Right kidney (tissue), 1 donor: Measurements from ENCODE around the gene PPTC7.
"Not testable (repeated sequence)": the region's sequence is repeated elsewhere in the genome, so short reads cannot be mapped to it uniquely, and the experiment has no call there.

Experiments
- DNase-seq: peaks from one replicate; pipeline ENCODE4 v3.0.0-alpha.2; 2016

PPTC7 gene

GRCh38 chr12:110561471-110562201 lies 21.5 kb downstream of the PPTC7 start:
- no peak for DNase-seq

- no peak for DNase-seq
Observed at GRCh38 chr12:110560946-110561345, 22.2 kb downstream of the PPTC7 start.

GRCh38 chr12:110560048-110560447 lies 23.1 kb downstream of the PPTC7 start:
- no peak for DNase-seq

- DNase-seq = not testable (repeated sequence)
Observed at GRCh38 chr12:110558945-110559344, 24.2 kb downstream of the PPTC7 start.

- no peak for DNase-seq
Observed at GRCh38 chr12:110557300-110557699, 25.8 kb downstream of the PPTC7 start.

- no peak for DNase-seq
Observed at GRCh38 chr12:110556705-110557104, 26.4 kb downstream of the PPTC7 start.

GRCh38 chr12:110555577-110556406 lies 27.3 kb downstream of the PPTC7 start:
- no peak for DNase-seq

- no peak for DNase-seq
Observed at GRCh38 chr12:110554184-110554583, 28.9 kb downstream of the PPTC7 start.

GRCh38 chr12:110550981-110551380 lies 32.1 kb downstream of the PPTC7 start:
- DNase-seq = no peak

- DNase-seq = no peak
Observed at GRCh38 chr12:110549716-110550115, 33.4 kb downstream of the PPTC7 start.

- no peak for DNase-seq
Observed at GRCh38 chr12:110548678-110549077, 34.4 kb downstream of the PPTC7 start.

GRCh38 chr12:110547090-110547489 lies 36.0 kb downstream of the PPTC7 start:
- DNase-seq = no peak

- DNase-seq = no peak
Observed at GRCh38 chr12:110546339-110546738, 36.8 kb downstream of the PPTC7 start.

GRCh38 chr12:110545812-110546211 lies 37.3 kb downstream of the PPTC7 start:
- no peak for DNase-seq

- not testable (repeated sequence) for DNase-seq
Observed at GRCh38 chr12:110545259-110545658, 37.9 kb downstream of the PPTC7 start.

- no peak for DNase-seq
Observed at GRCh38 chr12:110543965-110544364, 39.2 kb downstream of the PPTC7 start.

- DNase-seq = peak; percentile 31
Observed at GRCh38 chr12:110543252-110543959, 39.7 kb downstream of the PPTC7 start.

GRCh38 chr12:110540048-110540447 lies 43.1 kb downstream of the PPTC7 start:
- DNase-seq = no peak

- DNase-seq = no peak
Observed at GRCh38 chr12:110538869-110539622, 44.1 kb downstream of the PPTC7 start.

- DNase-seq = no peak
Observed at GRCh38 chr12:110537605-110538409, 45.3 kb downstream of the PPTC7 start.

GRCh38 chr12:110536834-110537604 lies 46.1 kb downstream of the PPTC7 start:
- DNase-seq = no peak
